GM18861 (cell line): ENCODE results near the gene KDM4E.
"Not testable (repeated sequence)": the region's sequence is repeated elsewhere in the genome, so short reads cannot be mapped to it uniquely, and the experiment has no call there.

Source experiments
- ATAC-seq: cut with Tn5 transposase; IDR thresholded peaks from one replicate; pipeline ENCODE4 v1.9.1; 2021; ENCODE audit not compliant: unreplicated experiment

KDM4E gene

DNA sequence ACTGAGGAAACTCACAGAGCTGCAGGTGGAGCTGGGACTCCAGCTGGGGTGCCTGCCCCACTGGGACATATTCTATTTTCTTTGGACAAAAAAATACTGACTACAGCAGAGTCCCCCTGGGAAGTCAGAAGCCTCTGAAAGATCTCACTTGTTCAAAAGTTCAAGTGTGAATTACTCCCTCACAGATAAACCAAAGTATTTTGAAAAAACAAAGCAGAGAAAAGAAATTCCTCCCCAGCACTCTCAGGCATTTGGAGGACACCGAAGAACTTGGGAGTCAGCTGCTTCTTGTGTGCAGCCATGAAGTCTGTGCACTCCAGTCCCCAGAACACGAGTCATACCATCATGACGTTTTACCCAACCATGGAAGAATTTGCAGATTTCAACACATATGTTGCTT is 24.1 kb downstream of the KDM4E start, which contains the start of gene KDM4F:
KDM4F (plus strand) TSS at position 301 of the 400 bp plus-strand sequence.
- not testable (repeated sequence) for ATAC-seq

DNA sequence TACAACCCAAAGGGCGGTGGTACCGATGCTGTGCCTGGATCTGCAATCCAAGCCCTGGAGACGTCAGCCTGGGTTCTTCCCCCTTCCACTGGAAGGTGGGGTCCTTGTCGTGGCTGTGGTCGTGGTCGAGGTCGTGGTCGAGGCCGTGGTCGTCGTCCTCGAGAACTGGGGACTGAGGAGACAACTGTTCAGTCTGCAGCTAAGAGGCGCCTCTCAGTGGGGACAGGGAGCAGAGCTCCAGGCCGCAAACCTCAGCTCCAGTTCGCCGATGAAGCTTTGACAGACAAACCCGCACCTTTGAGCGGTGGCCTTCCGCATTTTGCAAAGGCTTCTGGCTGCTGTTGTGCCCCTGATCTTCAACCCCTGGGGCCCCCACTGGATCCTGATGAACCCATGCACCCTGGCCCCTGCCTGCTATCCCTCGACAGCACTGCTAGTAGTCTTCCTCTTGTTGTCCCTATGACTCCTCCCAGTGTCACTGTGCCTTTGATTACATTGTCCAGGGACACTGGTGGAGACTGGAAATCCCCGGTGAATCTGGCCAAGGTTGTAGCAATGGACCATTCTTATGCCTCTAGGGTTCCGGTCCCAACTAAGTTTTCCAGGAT is 25.6 kb downstream of the KDM4E start:
- no peak for ATAC-seq

DNA sequence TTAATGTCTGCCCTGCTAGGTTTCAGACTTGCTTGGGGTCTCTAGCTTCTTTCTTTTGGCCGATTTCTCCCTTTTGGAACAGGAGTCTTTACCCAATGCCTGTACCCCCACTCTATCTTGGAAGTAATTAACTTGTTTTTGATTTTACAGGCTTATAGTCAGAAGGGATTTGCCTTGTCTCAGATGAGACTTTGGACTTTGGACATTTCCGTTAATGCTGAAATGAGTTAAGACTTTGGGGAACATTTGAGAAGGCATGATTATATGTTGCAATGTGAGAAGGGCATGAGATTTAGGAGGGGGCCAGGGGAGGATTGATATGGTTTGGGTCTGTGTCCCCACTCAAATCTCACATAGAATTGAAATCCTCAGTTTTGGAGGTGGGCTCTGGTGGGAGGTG is 29.3 kb downstream of the KDM4E start:
- no peak for ATAC-seq

DNA sequence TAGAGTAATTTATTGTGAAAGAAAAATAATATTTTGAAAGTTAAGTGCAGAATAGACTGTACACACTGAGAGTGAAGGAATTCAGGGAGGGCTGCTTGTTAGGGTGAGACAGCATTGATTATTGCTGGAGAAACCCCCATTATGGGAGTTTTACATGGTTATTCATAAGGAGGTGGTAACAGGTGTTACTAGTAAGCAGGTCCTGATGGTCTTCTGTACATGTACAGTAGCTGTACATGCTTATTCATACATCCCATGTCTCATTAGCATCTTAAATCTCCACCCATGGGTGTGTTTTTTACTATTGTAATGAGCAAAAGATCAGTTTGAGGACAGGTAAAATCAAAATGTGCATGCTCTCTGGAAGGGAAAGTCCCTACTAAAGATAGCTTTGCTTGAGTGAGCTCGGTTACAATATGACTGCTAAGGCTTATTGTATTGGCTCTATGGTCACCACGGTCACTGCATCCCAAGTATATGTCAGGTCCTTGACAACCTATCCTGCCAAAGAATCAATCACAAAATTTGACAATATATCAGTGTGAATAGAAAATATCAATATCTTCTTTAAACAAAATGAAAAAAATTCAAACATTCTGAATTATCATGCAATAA is 30.3 kb downstream of the KDM4E start:
- ATAC-seq = peak; percentile 99

DNA sequence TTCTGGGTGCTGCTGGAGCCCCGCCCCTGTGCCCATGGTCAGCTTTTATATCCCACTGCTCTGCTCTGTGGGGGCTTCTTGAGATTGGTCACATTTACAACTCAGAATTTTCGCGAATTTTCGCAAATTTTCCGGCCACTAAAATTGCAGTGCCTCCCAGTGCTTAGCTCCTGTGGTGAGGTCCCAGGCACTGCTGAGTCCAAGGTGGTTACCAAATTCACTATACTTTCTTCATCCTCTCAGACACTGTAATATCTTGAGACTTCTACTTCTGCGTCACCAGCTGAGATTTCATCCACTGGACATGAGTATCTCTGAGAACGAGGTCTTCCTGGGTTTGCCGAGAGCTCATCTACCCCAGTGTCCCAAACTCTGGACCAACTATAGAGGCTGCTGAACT is 32.9 kb downstream of the KDM4E start:
- ATAC-seq = no peak

DNA sequence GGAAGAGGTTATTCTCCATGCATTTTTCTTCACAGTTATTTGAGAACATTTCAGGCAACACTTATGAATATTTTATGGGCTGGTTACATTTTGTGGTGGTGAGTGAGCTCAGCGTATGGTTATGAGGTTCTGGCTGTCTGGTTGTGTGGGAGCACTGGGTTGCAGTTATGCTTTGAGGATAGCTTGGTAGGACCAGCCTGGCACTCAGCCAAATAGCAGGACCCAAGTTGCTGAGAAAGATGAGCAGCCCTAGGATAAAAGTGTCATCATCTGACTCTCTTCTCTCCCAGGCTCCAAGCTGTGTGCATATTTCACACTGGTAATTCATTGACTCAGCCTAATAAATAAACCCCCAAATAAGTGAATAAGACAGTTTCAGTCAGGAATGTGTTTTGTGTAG is 33.6 kb downstream of the KDM4E start:
- ATAC-seq = no peak

DNA sequence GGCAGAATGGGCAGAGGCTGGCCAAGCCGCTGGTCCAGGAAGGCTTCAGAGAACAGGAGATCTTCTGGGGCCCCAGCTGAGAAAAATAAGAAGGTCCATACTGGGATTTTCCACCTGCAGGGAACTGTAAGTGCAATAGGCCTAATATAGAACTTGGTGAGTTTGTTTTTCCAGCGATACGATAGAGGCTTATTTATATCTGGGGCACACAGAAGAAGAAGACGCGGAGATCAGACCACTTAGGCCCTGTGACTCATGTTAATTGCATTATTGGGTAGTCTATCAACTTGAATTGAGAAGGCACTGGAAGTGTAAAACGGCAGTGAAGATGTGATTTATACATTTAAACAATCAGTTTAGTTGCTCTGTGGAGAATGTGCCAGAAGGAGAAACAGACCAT is 34.0 kb downstream of the KDM4E start:
- no peak for ATAC-seq

- no peak for ATAC-seq
These were observed 40.3 kb downstream of the KDM4E start for GRCh38 chr11:95065336-95065735.

- ATAC-seq = peak; percentile 28
These were observed 41.6 kb downstream of the KDM4E start, which contains the start of gene SRSF8 for GRCh38 chr11:95066716-95067038. SRSF8 (plus strand) TSS chr11:95066919; CDS start chr11:95067227, 308 bp downstream.

- peak; percentile 42 for ATAC-seq
These were observed 42.2 kb downstream of the KDM4E start for GRCh38 chr11:95067039-95067840.

DNA sequence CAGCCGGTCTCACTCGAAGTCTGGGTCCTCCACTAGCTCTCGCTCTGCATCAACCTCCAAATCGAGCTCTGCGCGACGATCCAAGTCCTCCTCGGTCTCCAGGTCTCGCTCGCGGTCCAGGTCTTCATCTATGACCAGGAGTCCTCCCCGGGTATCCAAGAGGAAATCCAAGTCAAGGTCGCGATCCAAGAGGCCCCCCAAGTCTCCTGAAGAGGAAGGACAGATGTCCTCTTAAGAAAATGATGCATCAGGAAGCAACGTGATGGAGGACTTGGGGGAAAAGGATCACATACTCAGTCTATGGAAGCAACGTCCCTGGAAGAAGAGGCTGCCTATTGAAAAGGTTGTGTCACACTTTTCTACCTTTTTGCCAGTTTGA is 42.8 kb downstream of the KDM4E start:
- ATAC-seq = no peak

DNA sequence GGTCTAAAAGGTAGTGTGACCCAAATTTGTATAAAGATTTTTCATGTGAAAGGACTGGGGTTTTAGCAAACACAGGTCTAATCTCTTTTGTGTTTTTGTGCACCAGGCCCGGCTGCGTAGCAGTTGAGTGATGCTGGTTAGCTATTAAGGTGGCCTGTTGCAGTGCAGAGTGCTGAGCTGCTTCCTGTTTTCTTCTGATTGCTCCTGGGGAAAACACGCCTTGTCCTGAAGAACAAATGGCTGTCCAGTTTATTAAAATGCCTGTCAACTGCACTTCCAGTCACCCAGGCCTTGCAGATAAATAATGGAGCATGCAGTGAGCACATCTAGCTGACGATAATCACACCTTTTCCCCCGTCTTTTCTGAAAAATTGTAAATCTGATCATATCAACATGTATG is 43.5 kb downstream of the KDM4E start:
- ATAC-seq = peak; percentile 63

DNA sequence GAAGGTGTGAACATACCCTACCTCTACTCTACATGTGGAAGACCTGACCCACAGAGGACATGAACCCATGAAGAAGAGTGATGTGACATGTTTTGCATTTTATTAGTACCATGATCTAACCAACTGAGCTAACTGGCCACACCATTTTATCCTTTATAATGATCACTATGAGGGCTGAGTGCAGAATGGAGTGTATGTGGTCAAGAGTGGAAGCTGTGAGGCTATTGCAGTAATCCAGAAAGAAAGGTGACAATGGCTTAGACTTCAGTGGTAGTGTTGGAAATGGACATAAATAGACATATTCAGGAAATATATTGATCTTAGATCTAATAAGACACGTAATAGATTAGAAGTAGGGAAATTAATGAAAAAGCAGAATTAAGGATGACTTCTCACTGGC is 45.4 kb downstream of the KDM4E start:
- no peak for ATAC-seq

- ATAC-seq = no peak
These were observed 47.9 kb downstream of the KDM4E start for GRCh38 chr11:95072948-95073347.

- ATAC-seq = no peak
These were observed 49.9 kb downstream of the KDM4E start for GRCh38 chr11:95074792-95075563.

DNA sequence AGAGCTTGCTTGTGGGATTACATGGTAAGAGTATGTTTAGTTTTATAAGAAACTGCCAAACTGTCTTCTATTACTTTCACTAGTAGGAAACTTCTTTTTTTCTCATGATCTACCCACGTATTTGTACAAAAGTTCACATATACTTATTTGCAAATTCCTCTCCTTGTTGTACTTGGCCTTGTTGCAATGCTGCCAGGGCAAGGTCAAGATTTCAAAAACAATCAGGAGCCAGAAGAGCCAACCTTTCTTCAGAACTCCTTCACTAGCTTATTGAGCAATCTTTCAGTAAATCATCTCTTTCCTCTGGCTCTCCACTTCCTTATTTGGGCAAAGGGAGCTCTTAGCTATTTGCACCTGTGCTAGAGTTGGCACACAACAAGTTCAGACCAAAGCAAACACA is 51.4 kb downstream of the KDM4E start:
- peak; percentile 82 for ATAC-seq

- no peak for ATAC-seq
These were observed 51.9 kb downstream of the KDM4E start for GRCh38 chr11:95076981-95077380.
